HepG2 (cell line): ENCODE measurements around the gene EPN2. TPM values are rescaled to one million over a fixed set of nuclear protein-coding genes. Genes with fewer than 3 reads are reported as not detected.

ENCODE experiments used
- BCL6 ChIP-seq: IDR thresholded peaks from 2 replicates; pipeline ENCODE4 v1.6.1; 2016; ENCODE audit warnings: missing genetic modification reagents, missing compliant biosample characterization
- ETV5 ChIP-seq: IDR thresholded peaks from 2 replicates; pipeline ENCODE4 v1.6.1; 2018; ENCODE audit warnings: missing biosample characterization, missing genetic modification reagents, inconsistent platforms, borderline replicate concordance
- FIP1L1 ChIP-seq: fragments of 200-400 bp; formaldehyde crosslinking; IDR thresholded peaks from 2 replicates; pipeline ENCODE4 v1.6.1; 2018; ENCODE audit warnings: low read depth, mild to moderate bottlenecking, low read length, moderate library complexity, borderline replicate concordance; ENCODE audit not compliant: insufficient read depth
- FOXA3 ChIP-seq: IDR thresholded peaks from 2 replicates; pipeline ENCODE4 v1.6.1; 2016; ENCODE audit warnings: missing genetic modification reagents, missing compliant biosample characterization
- KDM2A ChIP-seq: sonication (generic); formaldehyde crosslinking; IDR thresholded peaks from 2 replicates; pipeline ENCODE4 v1.4.0; 2020; ENCODE audit warnings: low read depth, missing genetic modification reagents, borderline replicate concordance
- PPARG ChIP-seq: conservative IDR thresholded peaks from 2 replicates; pipeline ENCODE4 v1.6.1; 2016; ENCODE audit warnings: missing biosample characterization, missing genetic modification reagents
- RCOR2 ChIP-seq: IDR thresholded peaks from 2 replicates; pipeline ENCODE4 v1.6.1; 2016; ENCODE audit warnings: missing biosample characterization, missing genetic modification reagents
- SCMH1 ChIP-seq: sonication (generic); formaldehyde crosslinking; IDR thresholded peaks from 2 replicates; pipeline ENCODE4 v1.9.0; 2021; ENCODE audit warnings: missing genetic modification reagents, mild to moderate bottlenecking, borderline replicate concordance
- SKI ChIP-seq: fragments of 450-650 bp; IDR thresholded peaks from one replicate; pipeline ENCODE4 v1.6.1; 2018; ENCODE audit warnings: mild to moderate bottlenecking; ENCODE audit not compliant: partially characterized antibody
- SOX5 ChIP-seq: IDR thresholded peaks from 2 replicates; pipeline ENCODE4 v1.6.1; 2016; ENCODE audit warnings: borderline replicate concordance
- SOX6 ChIP-seq, 2 experiments: fragments of 450-650 bp in 1 of 2; sonication (generic) in 1 of 2; formaldehyde crosslinking in 1 of 2; IDR thresholded peaks; 2 replicates each; pipeline versions ENCODE4 v1.4.0 to v1.6.1; 2017 to 2020; ENCODE audit warnings: antibody characterized with exemption in 1 of 2, mild to moderate bottlenecking in 1 of 2, missing genetic modification reagents in 1 of 2
- SP2 ChIP-seq: sonication (generic); formaldehyde crosslinking; IDR thresholded peaks from 2 replicates; pipeline ENCODE4 v1.5.1; 2020; ENCODE audit warnings: mild to moderate bottlenecking, missing genetic modification reagents
- SSRP1 ChIP-seq: IDR thresholded peaks from 2 replicates; pipeline ENCODE4 v1.6.1; 2016; ENCODE audit warnings: control low read depth
- ZBTB38 ChIP-seq: sonication (generic); formaldehyde crosslinking; IDR thresholded peaks from 2 replicates; pipeline ENCODE4 v1.5.1; 2020; ENCODE audit warnings: mild to moderate bottlenecking, missing genetic modification reagents
- ZNF234 ChIP-seq: sonication (generic); formaldehyde crosslinking; conservative IDR thresholded peaks from 2 replicates; pipeline ENCODE4 v1.5.1; 2020; ENCODE audit warnings: mild to moderate bottlenecking, missing genetic modification reagents
- ZNF326 ChIP-seq: sonication (generic); formaldehyde crosslinking; IDR thresholded peaks from 2 replicates; pipeline ENCODE4 v1.4.0; 2020; ENCODE audit warnings: missing genetic modification reagents, borderline replicate concordance
- ZNF546 ChIP-seq: sonication (generic); formaldehyde crosslinking; conservative IDR thresholded peaks from 2 replicates; pipeline ENCODE4 v1.8.1; 2023; ENCODE audit warnings: mild to moderate bottlenecking, missing genetic modification reagents
- ZNF580 ChIP-seq: IDR thresholded peaks from 2 replicates; pipeline ENCODE4 v1.6.1; 2016; ENCODE audit warnings: low read depth, borderline replicate concordance
- ZNF740 ChIP-seq: sonication (generic); formaldehyde crosslinking; IDR thresholded peaks from 2 replicates; pipeline ENCODE4 v1.4.0; 2020; ENCODE audit warnings: missing genetic modification reagents
- ZNF747 ChIP-seq: sonication (generic); formaldehyde crosslinking; IDR thresholded peaks from 2 replicates; pipeline ENCODE4 v1.8.1; 2023; ENCODE audit warnings: missing genetic modification reagents, mild to moderate bottlenecking, borderline replicate concordance
- ZNF780A ChIP-seq: sonication (generic); formaldehyde crosslinking; IDR thresholded peaks from 2 replicates; pipeline ENCODE4 v1.8.0; 2022; ENCODE audit warnings: mild to moderate bottlenecking, missing genetic modification reagents, moderate library complexity
- polyA plus RNA-seq, 8 experiments: library from polyadenylated mRNA; depleted of rRNA in 3 of 8; stranded (reverse) in 7 of 8; unstranded in 1 of 8; fragments of >200 nt; fragmentation: Illumina TruSeq in 4 of 8; extraction: Trizol in 4 of 8; gene quantifications; 2 replicates each; pipeline versions ENCODE4 v1.2.1 to v1.2.3, GENCODE V29; 2011 to 2016; ENCODE audit warnings: low read depth in 4 of 8, missing spikeins in 1 of 8, mixed read lengths in 1 of 8; ENCODE audit not compliant: insufficient read depth in 1 of 8
- total RNA-seq, 5 experiments: library from RNA; depleted of rRNA; stranded (reverse); fragments of >200 nt; fragmentation: Illumina TruSeq; extraction: Trizol; gene quantifications; 2 replicates each; pipeline ENCODE4 v1.2.3, GENCODE V29; 2016; ENCODE audit warnings: low read depth in 1 of 5
- TF ChIP-seq, protein P1 (sequence below): sonication (generic); formaldehyde crosslinking; IDR thresholded peaks from 2 replicates; pipeline ENCODE4 v1.4.0; 2020; ENCODE audit warnings: missing genetic modification reagents, mild to moderate bottlenecking, borderline replicate concordance
- TF ChIP-seq, protein P2 (sequence below): sonication (generic); formaldehyde crosslinking; IDR thresholded peaks from 2 replicates; pipeline ENCODE4 v1.4.0; 2020; ENCODE audit warnings: missing genetic modification reagents

EPN2 gene
- total and polyA plus RNA-seq, 2 of the 13 experiments (the other 11 are each of a cell fraction or from before 2014, with no cell fraction given): 7.8 to 19.2 TPM

DNA sequence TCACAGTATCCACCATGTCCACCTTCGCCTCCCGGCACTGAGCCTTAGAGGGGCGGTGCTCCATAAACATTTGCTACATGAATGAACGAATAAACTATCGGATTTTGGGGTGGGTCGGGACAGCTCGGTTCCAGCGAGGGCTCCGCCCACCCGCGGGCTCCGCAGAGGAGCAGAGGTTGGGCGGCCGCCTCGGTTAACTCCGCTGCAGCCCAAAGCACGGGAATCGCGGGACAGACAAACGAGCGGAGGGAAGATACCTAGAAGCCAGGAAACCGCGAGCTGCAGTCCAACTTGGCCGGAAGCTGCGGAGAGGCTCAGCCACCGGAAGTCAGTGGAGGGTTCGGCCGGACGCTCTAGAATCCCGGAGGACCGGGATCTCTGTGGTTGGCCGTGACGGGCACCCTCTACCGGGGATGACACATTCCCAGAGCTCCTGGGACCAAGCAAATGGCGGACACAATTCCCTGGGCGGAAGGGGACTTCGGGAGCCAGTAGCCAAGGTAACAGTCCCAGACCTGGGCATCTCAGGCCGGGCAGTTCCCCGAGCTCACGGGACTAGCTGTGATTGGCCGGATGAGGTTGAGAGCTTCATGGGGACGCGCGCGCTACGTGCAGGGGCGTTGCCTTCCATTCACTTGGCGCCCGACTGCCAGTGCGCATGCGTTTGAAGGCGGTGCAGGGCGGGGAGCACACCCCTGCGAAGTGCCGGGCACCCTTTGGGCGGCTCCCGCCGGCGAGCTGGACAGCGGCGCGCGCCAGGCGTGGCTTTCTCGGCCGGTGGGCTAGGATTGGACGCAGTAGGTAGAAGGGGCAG, 140.6 kb downstream of the EPN2 start (continued):
- TF ChIP-seq ZNF234 (no peak), SSRP1 (CRISPR knock-in tag) (no peak), SOX5 (no peak), ZNF780A (CRISPR knock-in tag) (no peak), KDM2A (CRISPR knock-in tag) (peak; percentile 67), ZNF747 (no peak), ZNF740 (no peak), RCOR2 (CRISPR knock-in tag) (no peak), SCMH1 (no peak), ZNF546 (CRISPR knock-in tag) (no peak), BCL6 (CRISPR knock-in tag) (no peak), SOX6 (IDR thresholded peaks at IDR 0.05) (no peak), SOX6 (CRISPR knock-in tag; IDR thresholded peaks at IDR 0.05) (peak; percentile 37; the same call in 1 of the 2 replicates), FOXA3 (CRISPR knock-in tag) (0 out of 2 replicates have a peak, but pooled peaks have one; percentile 17), PPARG (CRISPR knock-in tag) (no peak), ETV5 (CRISPR knock-in tag) (peak; percentile 88), ZNF326 (CRISPR knock-in tag) (no peak), ZNF580 (peak; percentile 77), SP2 (CRISPR knock-in tag) (no peak; the same call in 1 of the 2 replicates), FIP1L1 (no peak), ZBTB38 (CRISPR knock-in tag) (peak; percentile 57; the same call in 1 of the 2 replicates), SKI (no peak)
- TF ChIP-seq, protein P1, sequence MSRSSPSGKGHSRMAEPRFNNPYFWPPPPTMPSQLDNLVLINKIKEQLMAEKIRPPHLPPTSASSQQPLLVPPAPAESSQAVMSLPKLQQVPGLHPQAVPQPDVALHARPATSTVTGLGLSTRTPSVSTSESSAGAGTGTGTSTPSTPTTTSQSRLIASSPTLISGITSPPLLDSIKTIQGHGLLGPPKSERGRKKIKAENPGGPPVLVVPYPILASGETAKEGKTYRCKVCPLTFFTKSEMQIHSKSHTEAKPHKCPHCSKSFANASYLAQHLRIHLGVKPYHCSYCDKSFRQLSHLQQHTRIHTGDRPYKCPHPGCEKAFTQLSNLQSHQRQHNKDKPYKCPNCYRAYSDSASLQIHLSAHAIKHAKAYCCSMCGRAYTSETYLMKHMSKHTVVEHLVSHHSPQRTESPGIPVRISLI (CRISPR knock-in tag): peak; percentile 56; the same call in 1 of the 2 replicates
- TF ChIP-seq, protein P2, sequence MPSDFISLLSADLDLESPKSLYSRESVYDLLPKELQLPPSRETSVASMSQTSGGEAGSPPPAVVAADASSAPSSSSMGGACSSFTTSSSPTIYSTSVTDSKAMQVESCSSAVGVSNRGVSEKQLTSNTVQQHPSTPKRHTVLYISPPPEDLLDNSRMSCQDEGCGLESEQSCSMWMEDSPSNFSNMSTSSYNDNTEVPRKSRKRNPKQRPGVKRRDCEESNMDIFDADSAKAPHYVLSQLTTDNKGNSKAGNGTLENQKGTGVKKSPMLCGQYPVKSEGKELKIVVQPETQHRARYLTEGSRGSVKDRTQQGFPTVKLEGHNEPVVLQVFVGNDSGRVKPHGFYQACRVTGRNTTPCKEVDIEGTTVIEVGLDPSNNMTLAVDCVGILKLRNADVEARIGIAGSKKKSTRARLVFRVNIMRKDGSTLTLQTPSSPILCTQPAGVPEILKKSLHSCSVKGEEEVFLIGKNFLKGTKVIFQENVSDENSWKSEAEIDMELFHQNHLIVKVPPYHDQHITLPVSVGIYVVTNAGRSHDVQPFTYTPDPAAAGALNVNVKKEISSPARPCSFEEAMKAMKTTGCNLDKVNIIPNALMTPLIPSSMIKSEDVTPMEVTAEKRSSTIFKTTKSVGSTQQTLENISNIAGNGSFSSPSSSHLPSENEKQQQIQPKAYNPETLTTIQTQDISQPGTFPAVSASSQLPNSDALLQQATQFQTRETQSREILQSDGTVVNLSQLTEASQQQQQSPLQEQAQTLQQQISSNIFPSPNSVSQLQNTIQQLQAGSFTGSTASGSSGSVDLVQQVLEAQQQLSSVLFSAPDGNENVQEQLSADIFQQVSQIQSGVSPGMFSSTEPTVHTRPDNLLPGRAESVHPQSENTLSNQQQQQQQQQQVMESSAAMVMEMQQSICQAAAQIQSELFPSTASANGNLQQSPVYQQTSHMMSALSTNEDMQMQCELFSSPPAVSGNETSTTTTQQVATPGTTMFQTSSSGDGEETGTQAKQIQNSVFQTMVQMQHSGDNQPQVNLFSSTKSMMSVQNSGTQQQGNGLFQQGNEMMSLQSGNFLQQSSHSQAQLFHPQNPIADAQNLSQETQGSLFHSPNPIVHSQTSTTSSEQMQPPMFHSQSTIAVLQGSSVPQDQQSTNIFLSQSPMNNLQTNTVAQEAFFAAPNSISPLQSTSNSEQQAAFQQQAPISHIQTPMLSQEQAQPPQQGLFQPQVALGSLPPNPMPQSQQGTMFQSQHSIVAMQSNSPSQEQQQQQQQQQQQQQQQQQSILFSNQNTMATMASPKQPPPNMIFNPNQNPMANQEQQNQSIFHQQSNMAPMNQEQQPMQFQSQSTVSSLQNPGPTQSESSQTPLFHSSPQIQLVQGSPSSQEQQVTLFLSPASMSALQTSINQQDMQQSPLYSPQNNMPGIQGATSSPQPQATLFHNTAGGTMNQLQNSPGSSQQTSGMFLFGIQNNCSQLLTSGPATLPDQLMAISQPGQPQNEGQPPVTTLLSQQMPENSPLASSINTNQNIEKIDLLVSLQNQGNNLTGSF: peak; percentile 60; the same call in 1 of the 2 replicates
